CD4-positive, alpha-beta T cell (primary cell): ENCODE results near the gene HEPHL1. TPM values are rescaled to one million over a fixed set of nuclear protein-coding genes. Genes with fewer than 3 reads are reported as not detected.

Experiments
- ATAC-seq: fragments of 200-7000 bp; cut with Tn5 transposase; one replicate; pipeline ENCODE4 v1.10.0; 2022; ENCODE audit warnings: mild to moderate bottlenecking; ENCODE audit not compliant: poor library complexity
- CTCF ChIA-PET: fragments of 350-600 bp; sonication (Branson Sonifier 250); formaldehyde crosslinking; loops from one replicate; lab custom pipeline; 2021; ENCODE audit warnings: antibody characterized with exemption, inconsistent platforms; lab: Charles Lee
- POLR2A ChIA-PET: fragments of 350-600 bp; sonication (Branson Sonifier 250); formaldehyde crosslinking; loops from one replicate; lab custom pipeline; 2021; ENCODE audit warnings: antibody characterized with exemption, inconsistent platforms; lab: Charles Lee
- DNase-seq, 14 experiments: peaks; one replicate each; pipeline ENCODE4 v3.0.0-alpha.2; 2013 to 2020; ENCODE audit warnings: mixed read lengths in 2 of 14
- H3K27ac ChIP-seq, 2 donors: one replicate each; pipeline versions ENCODE4 v1.5.1 to v1.7.0; 2013; ENCODE audit warnings: low read length in 2 of 2, low read depth in 1 of 2, mild to moderate bottlenecking in 1 of 2
- H3K27me3 ChIP-seq, 2 experiments: 1 replicate in 1 of 2; 2 replicates in 1 of 2; pipeline versions ENCODE4 v1.6.1 to v1.7.0; 2013; ENCODE audit warnings: low read length in 2 of 2, control low read depth in 1 of 2, mild to moderate bottlenecking in 1 of 2, moderate library complexity in 1 of 2; ENCODE audit not compliant: insufficient read depth in 2 of 2, control insufficient read depth in 1 of 2
- H3K36me3 ChIP-seq: one replicate; pipeline ENCODE4 v1.6.1; 2013; ENCODE audit warnings: low read length, control low read depth; ENCODE audit not compliant: insufficient read depth
- H3K4me1 ChIP-seq: one replicate; pipeline ENCODE4 v1.6.1; 2013; ENCODE audit warnings: low read length, control low read depth; ENCODE audit not compliant: insufficient read depth
- H3K4me3 ChIP-seq: one replicate; pipeline ENCODE4 v1.5.1; 2013; ENCODE audit warnings: mild to moderate bottlenecking, low read length, moderate library complexity
- H3K9me3 ChIP-seq, 2 experiments: 1 replicate in 1 of 2; 2 replicates in 1 of 2; pipeline versions ENCODE4 v1.6.1 to v1.7.0; 2013; ENCODE audit warnings: low read length in 2 of 2, mild to moderate bottlenecking in 2 of 2, control low read depth in 1 of 2, moderate library complexity in 1 of 2; ENCODE audit not compliant: control insufficient read depth in 1 of 2, insufficient read depth in 1 of 2
- H3K27ac Mint-ChIP-seq: one replicate; pipeline ENCODE4 v1.8.0; 2020; ENCODE audit warnings: mixed read lengths
- H3K27me3 Mint-ChIP-seq: one replicate; pipeline ENCODE4 v1.8.0; 2021; ENCODE audit warnings: mixed read lengths
- H3K36me3 Mint-ChIP-seq: one replicate; pipeline ENCODE4 v1.8.0; 2021; ENCODE audit warnings: low read depth, mixed read lengths
- H3K4me1 Mint-ChIP-seq: one replicate; pipeline ENCODE4 v1.8.0; 2021; ENCODE audit warnings: low read depth, mixed read lengths
- H3K4me3 Mint-ChIP-seq: one replicate; pipeline ENCODE4 v1.8.0; 2020; ENCODE audit warnings: mild to moderate bottlenecking, mixed read lengths
- H3K9me3 Mint-ChIP-seq: one replicate; pipeline ENCODE4 v1.8.0; 2020; ENCODE audit warnings: mixed read lengths
- intact Hi-C, 2 experiments: fragments of 100-400 bp; cut with DNase I in 1 of 2; cut with micrococcal nuclease in 1 of 2; formaldehyde crosslinking; loops; one replicate each; pipeline versions ENCODE4 v1.15.1 to v1.9.0; 2023 to 2025; cut with DNase I, micrococcal nuclease
- total RNA-seq, 174 experiments: library from RNA in 2 of 174; stranded (reverse) in 2 of 174; gene quantifications; one replicate each; pipeline ENCODE4 v1.2.3 and lab custom pipeline; 2021 to 2026
- TF ChIP-seq, protein P1 (sequence below): fragments of 200-600 bp; IDR thresholded peaks from one replicate; pipeline ENCODE4 v1.8.0; 2022; ENCODE audit warnings: antibody characterized with exemption, mild to moderate bottlenecking

Gene HEPHL1
- total RNA-seq, 2 experiments from 2014 or later = not detected

DNA sequence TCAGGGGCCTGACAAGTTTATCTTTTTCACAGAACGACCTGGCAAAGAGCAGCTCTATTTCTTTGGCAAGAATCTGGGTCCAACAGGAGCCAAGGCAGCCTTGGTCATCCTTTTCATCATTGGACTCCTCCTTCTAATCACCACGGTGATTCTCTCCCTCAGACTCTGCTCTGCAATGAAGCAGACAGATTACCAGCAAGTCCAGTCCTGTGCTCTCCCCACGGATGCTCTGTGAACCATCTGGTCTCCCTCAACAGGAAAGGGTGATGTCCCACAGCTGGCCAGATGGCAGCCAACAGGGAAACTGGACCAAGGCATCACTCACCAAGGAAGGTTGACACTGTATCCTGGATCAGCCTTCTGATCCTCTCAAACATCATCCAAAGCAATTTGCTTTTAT is 90.5 kb downstream of the HEPHL1 start:
- POLR2A ChIA-PET = interaction anchor here (2.0 kb wide), 1 partner anchor 17 kb away, joined by 4 read pairs; the partner anchor contains the start of gene PANX1
- Mint-ChIP-seq H3K4me3 (no peak overlapping the region), H3K36me3 (no peaks in the 10 kb centered on the region), H3K27me3 (peaks cover 31% of the 10 kb centered on the region), H3K4me1 (no peaks in the 10 kb centered on the region), H3K27ac (no peak overlapping the region), H3K9me3 (no peaks in the 10 kb centered on the region)
- CTCF ChIA-PET = no interaction called here
- Histone ChIP-seq H3K4me1 (no peaks in the 10 kb centered on the region), H3K36me3 (no peaks in the 10 kb centered on the region), H3K27ac (no peak overlapping the region), H3K4me3 (no peak overlapping the region), H3K27me3 (no peaks in the 10 kb centered on the region), H3K9me3 (no peaks in the 10 kb centered on the region)
- intact Hi-C loops = no loop called here
- TF ChIP-seq, protein P1, sequence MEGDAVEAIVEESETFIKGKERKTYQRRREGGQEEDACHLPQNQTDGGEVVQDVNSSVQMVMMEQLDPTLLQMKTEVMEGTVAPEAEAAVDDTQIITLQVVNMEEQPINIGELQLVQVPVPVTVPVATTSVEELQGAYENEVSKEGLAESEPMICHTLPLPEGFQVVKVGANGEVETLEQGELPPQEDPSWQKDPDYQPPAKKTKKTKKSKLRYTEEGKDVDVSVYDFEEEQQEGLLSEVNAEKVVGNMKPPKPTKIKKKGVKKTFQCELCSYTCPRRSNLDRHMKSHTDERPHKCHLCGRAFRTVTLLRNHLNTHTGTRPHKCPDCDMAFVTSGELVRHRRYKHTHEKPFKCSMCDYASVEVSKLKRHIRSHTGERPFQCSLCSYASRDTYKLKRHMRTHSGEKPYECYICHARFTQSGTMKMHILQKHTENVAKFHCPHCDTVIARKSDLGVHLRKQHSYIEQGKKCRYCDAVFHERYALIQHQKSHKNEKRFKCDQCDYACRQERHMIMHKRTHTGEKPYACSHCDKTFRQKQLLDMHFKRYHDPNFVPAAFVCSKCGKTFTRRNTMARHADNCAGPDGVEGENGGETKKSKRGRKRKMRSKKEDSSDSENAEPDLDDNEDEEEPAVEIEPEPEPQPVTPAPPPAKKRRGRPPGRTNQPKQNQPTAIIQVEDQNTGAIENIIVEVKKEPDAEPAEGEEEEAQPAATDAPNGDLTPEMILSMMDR = no peak
- DNase-seq = no peak
- ATAC-seq = no peak

DNA sequence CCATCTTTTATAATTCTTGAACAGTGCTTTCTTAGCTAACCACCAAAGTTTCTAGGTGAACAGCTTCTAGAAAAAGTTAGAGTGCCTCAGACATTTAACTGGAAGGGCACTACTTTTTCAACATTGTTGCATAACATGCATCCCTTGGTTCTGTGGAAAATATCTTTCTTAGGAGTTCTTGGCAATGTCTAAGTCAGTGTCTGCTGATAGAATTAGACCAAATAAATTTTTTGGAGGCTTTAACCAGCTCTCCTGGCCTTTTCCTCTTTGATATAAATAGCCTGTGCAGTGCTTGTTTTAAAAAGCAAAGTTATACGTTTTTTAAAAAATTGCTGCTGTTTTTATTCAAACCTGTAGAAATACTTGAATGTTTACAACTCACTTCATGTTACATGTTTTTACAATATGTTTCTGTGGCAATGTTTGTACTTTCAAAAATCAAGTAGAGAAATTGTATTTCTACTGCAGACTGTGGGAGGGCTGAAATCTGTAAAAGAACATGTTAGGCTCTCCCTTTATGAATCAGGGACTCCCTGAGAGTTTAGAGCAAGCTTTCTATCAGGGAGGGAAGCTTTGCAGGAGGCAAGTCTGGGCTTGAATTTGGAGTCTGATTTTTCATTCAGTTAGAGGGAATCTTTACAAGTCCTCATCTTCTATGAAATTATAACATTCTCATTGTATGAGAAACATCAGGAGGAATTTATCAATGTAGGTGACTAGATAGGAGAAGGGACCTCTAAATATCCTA is 91.2 kb downstream of the HEPHL1 start:
- Histone ChIP-seq H3K9me3 (no peaks in the 10 kb centered on the region), H3K27me3 (no peaks in the 10 kb centered on the region), H3K4me3 (no peak overlapping the region), H3K27ac (no peak overlapping the region), H3K36me3 (no peaks in the 10 kb centered on the region), H3K4me1 (no peaks in the 10 kb centered on the region)
- Mint-ChIP-seq H3K4me3 (no peak overlapping the region), H3K4me1 (no peaks in the 10 kb centered on the region), H3K36me3 (no peaks in the 10 kb centered on the region), H3K27me3 (peaks cover 31% of the 10 kb centered on the region), H3K27ac (no peak overlapping the region), H3K9me3 (no peaks in the 10 kb centered on the region)
- ChIA-PET CTCF (no interaction called here), POLR2A (interaction anchor here (2.0 kb wide), 1 partner anchor 17 kb away, joined by 4 read pairs; the partner anchor contains the start of gene PANX1)
- ATAC-seq (no peak), DNase-seq (no peak)
- intact Hi-C loops = no loop called here
- TF ChIP-seq, protein P1 = no peak

DNA sequence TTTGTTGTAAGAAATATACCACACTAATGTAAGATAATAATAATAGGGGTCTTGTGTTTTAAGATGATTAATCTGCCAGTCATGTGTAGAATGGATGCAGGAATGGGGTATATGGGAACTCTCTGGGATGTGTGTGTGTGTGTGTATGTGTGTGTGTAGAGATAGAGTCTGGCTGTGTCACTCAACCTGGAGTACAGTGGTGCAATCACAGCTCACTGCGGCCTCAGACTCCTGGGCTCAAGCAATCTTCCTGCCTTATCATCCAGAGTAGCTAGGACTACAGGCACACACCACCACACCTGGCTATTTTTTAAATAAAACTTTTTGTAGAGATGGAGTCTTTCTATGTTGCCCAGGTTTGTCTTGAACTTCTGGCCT is 96.0 kb downstream of the HEPHL1 start:
- H3K27ac ChIP-seq = no peak overlapping the region
- no peaks in the 10 kb centered on the region for H3K27me3 ChIP-seq
- Mint-ChIP-seq H3K4me3 (no peak overlapping the region), H3K27me3 (peaks cover 25% of the 10 kb centered on the region), H3K27ac (no peak overlapping the region), H3K9me3 (no peaks in the 10 kb centered on the region), H3K4me1 (no peaks in the 10 kb centered on the region), H3K36me3 (no peaks in the 10 kb centered on the region)
- no peak overlapping the region for H3K4me3 ChIP-seq
- ChIA-PET CTCF (no interaction called here), POLR2A (no interaction called here)
- DNase-seq (no peak), ATAC-seq (no peak)
- TF ChIP-seq, protein P1 = no peak
- intact Hi-C loops = no loop called here
- no peaks in the 10 kb centered on the region for H3K4me1 ChIP-seq
- no peaks in the 10 kb centered on the region for H3K36me3 ChIP-seq
- no peaks in the 10 kb centered on the region for H3K9me3 ChIP-seq
